HEK293 (cell line): ENCODE measurements around the gene COX6A2.

Experiments used
- CTCF ChIA-PET: fragments of 350-600 bp; formaldehyde crosslinking; extraction: SDS; loops from one replicate; lab custom pipeline; 2021; ENCODE audit warnings: antibody characterized with exemption; lab: Yijun Ruan, JAX
- POLR2A ChIA-PET: fragments of 300-600 bp; formaldehyde crosslinking; extraction: SDS; loops from one replicate; lab custom pipeline; 2020; ENCODE audit warnings: antibody characterized with exemption, inconsistent platforms; lab: Yijun Ruan, JAX
- H3K27ac ChIP-seq: fragments of 200-500 bp; sonication (Bioruptor generic); 2 replicates; pipeline ENCODE4 v1.5.1; 2014; ENCODE audit warnings: low read depth, low read length, control low read depth, inconsistent platforms; ENCODE audit errors: extremely low read depth
- H3K36me3 ChIP-seq, 2 experiments: fragments of 200-500 bp in 1 of 2; sonication (Bioruptor generic) in 1 of 2; 1 replicate in 1 of 2; 2 replicates in 1 of 2; pipeline ENCODE4 v1.5.1; 2014 to 2017; ENCODE audit warnings: inconsistent platforms in 2 of 2, low read length in 2 of 2; ENCODE audit not compliant: control insufficient read depth in 2 of 2, insufficient read depth in 1 of 2
- H3K4me1 ChIP-seq: fragments of 200-500 bp; sonication (Bioruptor generic); 2 replicates; pipeline ENCODE4 v1.5.1; 2014; ENCODE audit warnings: mild to moderate bottlenecking, low read length, inconsistent platforms; ENCODE audit not compliant: control insufficient read depth, insufficient read depth
- H3K4me3 ChIP-seq: 2 replicates; pipeline ENCODE4 v1.5.1; 2011; ENCODE audit warnings: low read depth, mild to moderate bottlenecking, control low read depth, low read length, moderate library complexity
- H3K9me3 ChIP-seq: fragments of 200-500 bp; sonication (Bioruptor generic); 2 replicates; pipeline ENCODE4 v1.5.1; 2014; ENCODE audit warnings: low read depth, low read length, inconsistent platforms; ENCODE audit not compliant: control insufficient read depth, insufficient read depth
- IKZF3 ChIP-seq: fragments of 450-650 bp; IDR thresholded peaks from 2 replicates; pipeline ENCODE4 v1.5.0; 2018; ENCODE audit warnings: missing biosample characterization, mild to moderate bottlenecking, missing genetic modification characterization, moderate library complexity
- OSR2 ChIP-seq: fragments of 450-650 bp; formaldehyde crosslinking; IDR thresholded peaks from 2 replicates; pipeline ENCODE4 v1.5.1; 2016; ENCODE audit warnings: missing biosample characterization, missing genetic modification characterization
- YY2 ChIP-seq: fragments of 450-650 bp; formaldehyde crosslinking; IDR thresholded peaks from 2 replicates; pipeline ENCODE4 v1.5.1; 2016; ENCODE audit warnings: missing biosample characterization, missing genetic modification characterization
- ZBTB10 ChIP-seq: fragments of 450-650 bp; formaldehyde crosslinking; IDR thresholded peaks from 2 replicates; pipeline ENCODE4 v1.5.1; 2016; ENCODE audit warnings: missing biosample characterization, missing genetic modification characterization
- ZFHX2 ChIP-seq: fragments of 450-650 bp; formaldehyde crosslinking; conservative IDR thresholded peaks from 2 replicates; pipeline ENCODE4 v1.5.1; 2016; ENCODE audit warnings: missing biosample characterization, missing genetic modification characterization
- ZFP37 ChIP-seq: fragments of 450-650 bp; formaldehyde crosslinking; IDR thresholded peaks from 2 replicates; pipeline ENCODE4 v1.5.1; 2016; ENCODE audit warnings: missing biosample characterization, missing genetic modification characterization
- ZNF16 ChIP-seq: fragments of 450-650 bp; formaldehyde crosslinking; IDR thresholded peaks from 2 replicates; pipeline ENCODE4 v1.5.1; 2016; ENCODE audit warnings: low read depth, missing biosample characterization, missing genetic modification characterization
- ZNF248 ChIP-seq: fragments of 450-650 bp; formaldehyde crosslinking; IDR thresholded peaks from 2 replicates; pipeline ENCODE4 v1.5.1; 2017; ENCODE audit warnings: missing biosample characterization, missing genetic modification characterization
- ZNF302 ChIP-seq: fragments of 450-650 bp; formaldehyde crosslinking; IDR thresholded peaks from 2 replicates; pipeline ENCODE4 v1.5.1; 2016; ENCODE audit warnings: missing biosample characterization, missing genetic modification characterization, low read depth
- ZNF341 ChIP-seq: fragments of 450-650 bp; formaldehyde crosslinking; IDR thresholded peaks from 2 replicates; pipeline ENCODE4; 2016; ENCODE audit warnings: low read depth, missing biosample characterization, missing genetic modification characterization
- ZNF354C ChIP-seq: fragments of 450-650 bp; formaldehyde crosslinking; IDR thresholded peaks from 2 replicates; pipeline ENCODE4 v1.5.1; 2016; ENCODE audit warnings: missing biosample characterization, missing genetic modification characterization, low read depth, borderline replicate concordance
- ZNF362 ChIP-seq: fragments of 450-650 bp; formaldehyde crosslinking; IDR thresholded peaks from 2 replicates; pipeline ENCODE4 v1.5.1; 2016; ENCODE audit warnings: missing biosample characterization, missing genetic modification characterization
- ZNF426 ChIP-seq: fragments of 450-650 bp; formaldehyde crosslinking; IDR thresholded peaks from 2 replicates; pipeline ENCODE4 v1.5.1; 2017; ENCODE audit warnings: missing biosample characterization, missing genetic modification characterization, mild to moderate bottlenecking, inconsistent platforms, moderate library complexity
- ZNF518A ChIP-seq: fragments of 450-650 bp; formaldehyde crosslinking; conservative IDR thresholded peaks from 2 replicates; pipeline ENCODE4 v1.5.1; 2016; ENCODE audit warnings: low read depth, missing biosample characterization, missing genetic modification characterization
- ZNF529 ChIP-seq: fragments of 450-650 bp; formaldehyde crosslinking; IDR thresholded peaks from 2 replicates; pipeline ENCODE4 v1.5.1; 2017; ENCODE audit warnings: missing genetic modification characterization, missing biosample characterization; ENCODE audit not compliant: insufficient replicate concordance
- ZNF621 ChIP-seq: fragments of 450-650 bp; formaldehyde crosslinking; IDR thresholded peaks from 2 replicates; pipeline ENCODE4 v1.5.1; 2017; ENCODE audit warnings: missing biosample characterization, missing genetic modification characterization
- ZNF654 ChIP-seq: fragments of 450-650 bp; formaldehyde crosslinking; IDR thresholded peaks from 2 replicates; pipeline ENCODE4 v1.5.1; 2016; ENCODE audit warnings: low read depth, missing biosample characterization, missing genetic modification characterization
- ZNF707 ChIP-seq: fragments of 450-650 bp; formaldehyde crosslinking; IDR thresholded peaks from 2 replicates; pipeline ENCODE4 v1.5.1; 2016; ENCODE audit warnings: missing biosample characterization, missing genetic modification characterization

The COX6A2 gene

GRCh38 chr16:31427441-31428278 is 500 bp downstream of the COX6A2 start (continued):
- TF ChIP-seq ZBTB10 (tag by site-specific recombination), result no peak
- no peak for TF ChIP-seq ZNF302 (tag by site-specific recombination)
- no peak for TF ChIP-seq ZNF426
- TF ChIP-seq ZNF621 (tag by site-specific recombination), result no peak
- no peak for TF ChIP-seq ZNF354C (tag by site-specific recombination)
- no peak for TF ChIP-seq ZFHX2 (tag by site-specific recombination)

- POLR2A ChIA-PET, result no interaction called here
- no peak overlapping the region for H3K27ac ChIP-seq
- no peak overlapping the region for H3K4me3 ChIP-seq
- H3K36me3 ChIP-seq, result no peaks in the 10 kb centered on the region
- H3K9me3 ChIP-seq, result no peaks in the 10 kb centered on the region
- CTCF ChIA-PET, result no interaction called here
- TF ChIP-seq ZNF518A (tag by site-specific recombination) (no peak), ZNF16 (tag by site-specific recombination) (no peak), ZNF248 (tag by site-specific recombination) (no peak), ZNF707 (tag by site-specific recombination) (no peak), ZNF341 (no peak), OSR2 (tag by site-specific recombination) (no peak), ZNF529 (tag by site-specific recombination) (no peak), ZNF654 (tag by site-specific recombination) (no peak)
- TF ChIP-seq, all 188 proteins: peak for 0
- no peaks in the 10 kb centered on the region for H3K4me1 ChIP-seq
Observed at GRCh38 chr16:31423801-31424200, 4.4 kb downstream of the COX6A2 start.

- Histone ChIP-seq H3K27ac (no peak overlapping the region), H3K4me3 (no peak overlapping the region), H3K36me3 (no peaks in the 10 kb centered on the region), H3K4me1 (no peaks in the 10 kb centered on the region), H3K9me3 (no peaks in the 10 kb centered on the region)
- POLR2A ChIA-PET, result no interaction called here
- CTCF ChIA-PET, result no interaction called here
- TF ChIP-seq ZNF354C (tag by site-specific recombination), result no peak
- no peak for TF ChIP-seq ZNF362 (tag by site-specific recombination)
- no peak for TF ChIP-seq ZFP37 (tag by site-specific recombination)
- TF ChIP-seq IKZF3 (tag by site-specific recombination), result no peak
- no peak for TF ChIP-seq YY2 (tag by site-specific recombination)
Observed at GRCh38 chr16:31423241-31423640, 4.9 kb downstream of the COX6A2 start.
